ENCODE results near the gene KLF3.

KLF3 gene

GRCh38 chr4:38747629-38748028 is 83.6 kb downstream of the KLF3 start:
- DNase-seq = no peak

DNA sequence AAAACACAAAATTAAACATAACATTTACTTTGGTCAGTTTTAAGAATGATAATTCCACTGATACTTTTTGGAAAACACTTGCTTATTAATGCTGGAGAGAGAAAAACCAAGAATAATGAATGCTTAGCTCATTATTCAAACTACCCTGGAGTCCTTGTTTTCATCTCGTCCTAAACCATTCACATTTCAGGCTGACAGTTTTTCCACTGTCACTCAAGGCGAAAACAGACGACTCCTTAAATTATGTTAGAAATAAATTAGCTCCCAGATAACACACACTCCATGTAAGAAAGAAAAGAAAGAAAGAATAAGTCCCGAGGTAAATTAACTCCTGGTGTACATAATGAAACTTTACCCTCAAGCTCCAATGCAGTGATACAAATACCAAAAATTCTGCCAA is 85.3 kb downstream of the KLF3 start:
- no peak for DNase-seq

Measured in NCI-H446 treated with DMSO at 0.1 percent for 48 hours (cell line).